NCI-H2227 treated with DMSO at 0.1 percent for 48 hours (cell line): ENCODE data around the gene CCNL1.

ENCODE experiments used
- DNase-seq: peaks from one replicate; lab custom pipeline; 2025; lab: John Stamatoyannopoulos, UW

The CCNL1 gene

DNA sequence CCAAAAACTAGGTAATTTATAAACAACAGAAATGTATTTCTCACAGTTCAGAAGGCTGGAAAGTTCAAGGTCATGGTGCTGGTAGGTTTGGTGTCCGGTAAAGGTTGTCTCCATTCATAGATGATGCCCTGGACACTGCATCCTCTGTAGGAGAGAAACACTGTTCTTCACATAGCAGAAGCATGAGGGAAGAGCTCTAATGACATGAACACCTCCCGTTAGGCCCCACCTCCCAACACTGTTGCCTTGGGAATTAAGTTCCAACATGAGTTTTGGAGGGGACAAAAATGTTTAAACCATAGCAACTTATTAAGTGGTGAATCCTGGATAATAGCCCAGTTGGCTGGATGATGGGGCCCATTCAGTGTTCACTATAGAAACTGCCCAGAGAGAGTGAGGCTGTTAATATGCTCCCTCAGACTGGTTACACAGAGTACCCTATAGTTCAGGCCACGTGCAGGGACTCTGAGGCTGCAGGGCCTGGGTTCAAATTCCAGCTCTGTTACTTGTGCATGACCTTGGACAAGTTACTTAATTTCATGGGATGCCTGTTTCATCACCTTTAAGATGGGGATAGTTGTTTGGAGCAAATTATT, 37.0 kb downstream of the CCNL1 start:
- DNase-seq, result no peak

DNA sequence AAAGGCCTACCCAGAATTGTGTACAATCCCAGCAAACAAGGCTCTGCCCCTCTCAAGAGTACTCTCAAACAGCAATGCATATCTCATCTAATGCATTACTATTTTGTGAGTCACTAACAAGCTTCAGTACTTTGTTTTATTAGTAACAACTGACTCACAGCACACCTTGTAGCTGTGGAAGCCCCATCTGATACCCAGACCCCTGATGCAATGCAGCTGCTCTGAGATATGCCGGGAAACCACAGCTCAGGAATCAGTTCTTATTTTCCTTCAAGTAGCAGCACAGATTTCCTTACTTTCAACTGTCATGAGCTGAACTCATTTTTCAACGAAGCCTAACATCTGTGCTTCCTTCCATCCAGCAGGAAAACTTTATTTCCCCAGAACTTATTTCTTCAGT, 37.8 kb downstream of the CCNL1 start:
- DNase-seq, result no peak

DNA sequence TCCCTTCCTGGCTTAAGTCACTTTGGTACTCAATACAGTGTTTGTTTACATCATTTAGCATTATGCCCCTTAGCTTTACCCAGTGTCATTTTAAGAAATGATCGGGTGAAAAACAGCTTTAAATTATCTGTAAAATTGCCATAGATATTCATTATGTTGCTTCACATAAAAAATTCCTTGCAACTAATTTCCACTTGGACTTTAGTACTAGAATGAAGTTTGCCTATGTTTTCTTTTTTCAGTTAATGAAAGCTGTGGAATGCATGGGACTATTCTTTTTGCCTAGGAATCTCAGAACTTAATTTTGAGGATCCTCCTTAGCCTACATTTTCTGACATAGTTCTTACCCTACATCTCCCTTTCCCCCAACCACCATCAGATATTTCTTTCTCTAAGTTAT, 38.4 kb downstream of the CCNL1 start:
- DNase-seq, result no peak

DNA sequence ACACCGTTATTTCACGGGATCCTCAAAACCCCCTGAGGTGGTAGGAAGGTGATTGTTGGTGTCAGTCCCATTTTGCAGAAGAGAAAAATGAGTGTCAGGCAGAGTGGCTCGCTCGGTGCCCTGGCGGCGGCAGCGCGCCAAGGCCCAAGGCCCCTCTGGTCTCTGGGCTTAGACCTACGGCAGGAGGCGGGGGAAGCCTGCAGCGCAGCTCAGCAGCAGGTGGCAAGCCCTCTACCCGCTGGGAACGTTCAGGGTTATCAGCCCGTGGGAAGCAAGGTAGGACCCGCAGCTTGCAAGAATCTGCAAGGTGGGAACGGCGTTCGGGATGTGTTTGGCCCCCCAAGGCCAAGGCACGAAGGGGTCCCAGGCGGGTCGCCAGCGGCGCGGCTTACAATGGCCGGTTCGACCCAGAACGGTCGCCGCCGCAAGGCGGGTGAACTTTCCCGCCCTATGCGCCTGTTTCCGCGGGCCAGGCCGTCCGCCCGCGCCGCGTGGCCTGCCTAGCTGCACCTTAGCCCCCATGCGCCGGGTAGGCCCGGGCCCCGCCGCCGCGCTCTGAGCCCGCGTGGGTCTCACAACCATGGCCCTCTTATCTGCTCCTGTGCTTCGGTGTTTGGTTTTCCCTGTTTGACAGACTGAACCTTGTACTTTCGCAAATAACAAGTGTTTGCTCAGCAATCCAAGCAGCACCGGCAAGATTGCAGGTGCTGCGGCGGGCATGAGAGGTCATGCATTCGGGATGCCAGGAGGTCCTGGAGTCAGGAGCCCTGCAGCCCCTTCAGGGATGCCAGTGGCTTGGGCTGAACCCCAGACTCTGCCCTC, 39.7 kb downstream of the CCNL1 start:
- DNase-seq, result no peak

DNA sequence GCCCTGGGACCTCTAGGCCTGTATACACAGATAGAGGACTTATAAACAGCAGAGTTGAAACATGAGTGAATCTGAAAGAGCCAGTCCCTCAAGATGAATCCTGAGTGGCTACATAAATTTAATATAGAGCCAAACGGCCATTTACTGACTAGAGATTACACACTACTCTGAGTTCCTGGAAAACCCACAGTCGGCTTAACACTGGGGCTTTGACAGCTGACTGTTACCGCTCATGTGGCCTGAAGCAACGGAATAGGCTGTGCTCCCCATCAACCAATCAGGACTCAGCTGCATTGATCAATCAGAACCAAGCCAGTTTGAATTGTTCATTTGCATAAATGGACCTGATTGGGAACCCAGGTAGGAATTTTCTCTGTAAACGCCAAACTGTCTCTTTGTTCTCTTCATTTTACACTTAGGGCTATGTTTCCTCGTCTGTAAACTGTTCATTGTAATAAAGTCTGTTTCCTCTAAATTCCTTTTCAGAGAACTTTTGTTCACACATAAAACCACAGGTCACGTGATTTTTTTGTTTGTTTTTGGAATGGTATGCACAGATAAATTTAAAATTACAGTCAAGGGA, 40.5 kb downstream of the CCNL1 start:
- DNase-seq, result no peak

DNA sequence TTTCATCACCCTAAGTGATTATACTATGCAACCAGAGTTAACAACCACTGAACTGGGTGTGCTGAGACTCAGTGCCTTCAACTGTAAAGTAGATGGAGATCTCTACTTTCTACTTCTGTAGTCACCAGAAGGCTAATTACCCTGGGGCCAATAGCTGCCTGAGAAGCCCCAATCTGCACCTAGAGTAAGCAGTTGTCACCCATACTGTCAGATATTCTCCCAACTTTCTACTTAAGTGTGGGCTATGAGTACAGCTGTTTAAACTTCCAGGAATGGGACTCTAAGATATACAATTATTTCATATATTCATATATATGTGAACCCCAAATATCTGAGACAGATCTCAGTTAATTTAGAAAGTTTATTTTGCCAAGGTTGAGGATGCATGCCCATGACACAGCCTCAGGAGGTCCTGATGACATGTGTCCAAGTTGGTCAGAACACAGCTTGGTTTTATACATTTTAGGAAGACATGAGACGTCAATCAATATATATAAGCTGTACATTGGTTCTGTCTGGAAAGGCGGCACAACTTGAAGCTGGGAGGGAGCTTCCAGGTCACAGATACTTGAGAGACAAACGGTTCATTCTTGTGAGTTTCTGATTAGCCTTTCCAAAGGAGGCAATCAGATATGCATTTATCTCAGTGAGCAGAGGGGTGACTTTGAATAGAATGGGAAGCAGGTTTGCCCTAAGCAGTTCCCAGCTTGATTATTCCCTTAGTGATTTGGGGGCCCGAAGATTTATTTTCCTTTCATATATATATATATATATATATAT, 41.9 kb downstream of the CCNL1 start:
- DNase-seq, result no peak

DNA sequence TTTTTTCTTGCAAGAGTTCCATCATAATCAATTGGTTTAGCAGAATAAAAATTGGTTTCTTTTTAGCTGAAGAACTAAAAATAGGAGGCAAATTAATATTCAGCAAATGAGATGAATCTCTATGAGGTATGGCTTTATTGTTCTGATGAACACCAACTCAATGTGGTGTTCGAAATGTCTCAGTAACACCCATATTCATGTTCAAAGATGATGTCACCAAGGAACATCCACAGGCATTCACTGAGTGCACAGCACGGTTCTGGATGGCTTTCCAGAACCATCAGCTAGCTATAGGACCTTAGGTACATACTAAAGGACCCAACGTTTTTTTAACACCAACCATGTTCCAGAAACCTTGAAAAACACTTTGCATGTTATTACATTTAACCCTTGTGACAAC, 42.7 kb downstream of the CCNL1 start:
- no peak for DNase-seq

DNA sequence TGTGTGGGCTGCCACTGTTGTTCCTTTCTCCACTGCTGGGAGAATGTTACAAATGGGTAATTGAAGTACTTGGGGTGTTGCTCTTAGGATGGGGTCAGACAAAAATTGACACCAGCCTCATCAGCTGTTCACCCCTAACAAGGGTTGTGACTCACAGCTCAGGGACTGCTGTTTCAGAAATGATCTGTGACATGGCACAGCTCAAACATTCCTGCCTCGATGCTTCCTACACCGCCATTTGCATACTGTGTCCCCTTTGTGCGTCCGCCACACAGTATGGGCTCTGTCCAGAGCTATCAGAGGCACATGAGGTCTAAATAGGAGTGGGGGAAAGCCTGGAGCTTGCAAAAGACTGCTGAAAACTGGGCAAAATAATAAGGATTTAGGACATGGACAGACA, 43.9 kb downstream of the CCNL1 start:
- DNase-seq, result no peak

DNA sequence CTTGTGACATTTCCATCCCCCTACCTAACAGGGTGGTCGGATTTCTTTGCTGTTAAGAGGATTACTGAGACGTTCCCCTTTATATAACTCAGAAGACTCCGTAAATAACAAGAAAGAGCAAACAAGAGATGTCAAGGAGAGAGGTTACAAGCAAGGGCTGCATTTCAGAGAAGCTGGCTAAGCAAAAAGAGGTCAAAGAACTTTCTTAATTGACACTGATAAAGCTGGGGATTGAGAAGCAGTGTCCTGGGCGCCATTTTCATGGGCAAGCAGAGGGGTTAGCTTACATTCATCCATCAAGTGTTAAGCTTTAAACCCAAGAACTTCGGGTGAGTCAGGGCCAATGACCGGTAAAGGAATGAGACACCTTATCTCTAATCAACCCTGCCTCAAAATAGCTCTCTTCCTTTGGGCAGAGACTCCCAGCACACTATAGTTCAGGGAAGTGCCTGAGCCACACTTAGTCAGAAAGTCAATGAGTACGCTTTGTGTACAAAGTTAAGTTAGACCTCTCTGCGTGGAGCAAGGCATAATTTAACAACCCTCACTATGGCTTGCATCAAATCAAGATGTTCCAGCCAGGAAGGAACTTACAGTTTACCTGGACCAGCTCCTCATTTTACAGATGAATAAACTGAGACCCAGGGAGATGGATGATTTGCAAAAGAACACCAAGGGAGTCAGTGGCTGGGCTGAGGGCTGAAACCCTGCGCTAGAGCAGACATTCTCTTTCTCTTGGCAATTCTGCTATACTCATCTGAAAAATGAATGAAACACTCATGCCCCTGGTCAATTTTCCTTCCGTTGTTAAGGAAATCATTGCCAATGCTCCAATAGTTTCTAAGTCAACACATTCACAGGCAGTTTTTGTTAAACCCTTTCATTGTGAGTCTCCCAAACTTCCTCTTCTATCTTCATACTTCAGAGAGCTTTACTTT, 44.6 kb downstream of the CCNL1 start:
- DNase-seq, result no peak

DNA sequence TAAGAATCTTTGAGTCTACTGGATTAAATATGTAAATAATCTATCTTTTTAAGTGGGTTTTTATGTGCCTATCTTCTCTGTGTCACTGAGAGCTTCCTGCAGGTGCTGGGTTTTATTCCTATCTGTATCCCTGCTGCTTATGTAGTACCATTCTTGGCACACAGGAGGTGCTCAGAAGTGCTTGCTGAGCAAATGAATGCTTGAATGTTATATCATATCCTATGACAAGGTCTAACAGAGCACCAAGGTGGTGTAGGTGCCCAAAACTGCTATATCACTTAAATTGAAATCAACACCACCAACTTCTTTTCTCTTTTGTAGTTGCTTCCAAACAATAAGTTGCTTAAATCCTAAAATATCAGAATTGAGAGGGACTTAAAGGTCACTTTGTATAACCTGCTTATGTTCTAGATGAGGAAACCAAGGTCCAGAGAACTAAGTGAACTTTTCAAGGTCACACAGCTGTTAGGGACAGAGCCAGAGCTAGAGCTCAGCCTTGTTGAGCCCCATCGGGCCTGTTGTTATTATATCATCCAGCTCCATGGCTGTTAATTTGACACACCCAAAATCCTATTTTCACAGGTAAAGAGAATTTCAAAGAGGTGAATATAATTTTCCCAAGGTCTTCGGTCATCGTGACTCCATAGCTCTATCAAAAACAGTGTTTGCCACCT, 46.0 kb downstream of the CCNL1 start:
- DNase-seq, result no peak

DNA sequence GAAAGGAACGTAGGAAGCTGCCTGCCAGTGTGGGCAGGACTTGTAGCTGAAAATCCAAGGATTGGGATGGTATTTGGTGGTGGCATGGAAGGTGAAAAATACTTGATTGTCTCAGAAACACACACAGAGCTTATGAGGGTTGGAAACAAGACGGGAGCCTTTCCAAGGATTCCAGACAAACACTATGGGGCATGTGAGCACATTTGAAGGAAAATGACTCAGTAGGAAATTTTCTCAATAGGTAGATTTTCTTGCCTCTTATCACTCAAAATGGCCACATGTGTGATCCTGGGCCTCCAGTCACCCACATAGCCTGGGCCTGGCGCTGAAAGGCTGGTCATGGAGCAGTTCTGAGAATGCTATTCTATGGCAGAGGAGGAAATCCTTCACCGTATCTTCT, 47.4 kb downstream of the CCNL1 start:
- no peak for DNase-seq

DNA sequence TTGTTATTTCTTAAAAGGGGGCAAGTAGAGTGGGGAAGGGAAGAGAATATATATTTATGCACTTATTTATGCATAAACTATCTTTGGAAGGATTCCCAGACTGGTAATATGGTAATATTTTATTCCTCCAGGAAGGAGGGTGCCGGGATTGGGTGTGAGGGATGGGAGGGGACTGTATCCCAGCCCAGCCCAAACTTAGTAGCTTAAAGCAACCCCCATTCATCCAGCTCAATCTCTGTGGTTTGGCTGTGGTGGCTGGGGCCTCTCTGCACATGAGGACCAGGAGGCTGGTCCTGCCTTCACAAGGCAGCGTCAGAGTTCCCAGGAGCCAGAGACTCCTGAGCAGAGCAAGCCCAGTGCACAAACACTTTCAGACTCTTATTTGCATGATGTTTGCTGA, 48.4 kb downstream of the CCNL1 start:
- no peak for DNase-seq

DNA sequence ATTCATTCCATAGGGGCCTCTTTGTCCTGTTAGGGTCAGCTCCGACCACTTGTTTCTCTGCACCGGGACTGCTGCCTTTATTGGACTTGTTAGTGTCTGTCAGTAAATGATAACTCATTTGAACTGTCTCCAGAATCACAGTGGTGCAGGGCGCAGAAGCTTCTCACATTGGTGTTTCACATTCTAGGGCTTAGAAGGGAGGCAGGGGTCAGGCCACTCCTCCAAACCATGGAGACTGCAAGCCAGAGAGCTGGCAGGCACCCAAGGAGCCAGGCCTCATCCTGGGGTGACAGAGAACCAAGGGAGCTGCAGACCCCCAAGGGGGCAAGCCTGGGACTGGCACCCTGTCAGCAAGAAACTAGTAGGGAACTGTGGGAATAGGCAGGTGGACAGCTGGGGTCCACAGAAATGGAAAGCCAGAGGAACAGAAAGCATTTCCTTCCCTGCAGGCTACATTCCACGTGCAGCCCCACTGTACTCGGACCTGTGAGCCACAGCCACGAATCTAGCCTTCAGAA, 49.1 kb downstream of the CCNL1 start:
- no peak for DNase-seq

DNA sequence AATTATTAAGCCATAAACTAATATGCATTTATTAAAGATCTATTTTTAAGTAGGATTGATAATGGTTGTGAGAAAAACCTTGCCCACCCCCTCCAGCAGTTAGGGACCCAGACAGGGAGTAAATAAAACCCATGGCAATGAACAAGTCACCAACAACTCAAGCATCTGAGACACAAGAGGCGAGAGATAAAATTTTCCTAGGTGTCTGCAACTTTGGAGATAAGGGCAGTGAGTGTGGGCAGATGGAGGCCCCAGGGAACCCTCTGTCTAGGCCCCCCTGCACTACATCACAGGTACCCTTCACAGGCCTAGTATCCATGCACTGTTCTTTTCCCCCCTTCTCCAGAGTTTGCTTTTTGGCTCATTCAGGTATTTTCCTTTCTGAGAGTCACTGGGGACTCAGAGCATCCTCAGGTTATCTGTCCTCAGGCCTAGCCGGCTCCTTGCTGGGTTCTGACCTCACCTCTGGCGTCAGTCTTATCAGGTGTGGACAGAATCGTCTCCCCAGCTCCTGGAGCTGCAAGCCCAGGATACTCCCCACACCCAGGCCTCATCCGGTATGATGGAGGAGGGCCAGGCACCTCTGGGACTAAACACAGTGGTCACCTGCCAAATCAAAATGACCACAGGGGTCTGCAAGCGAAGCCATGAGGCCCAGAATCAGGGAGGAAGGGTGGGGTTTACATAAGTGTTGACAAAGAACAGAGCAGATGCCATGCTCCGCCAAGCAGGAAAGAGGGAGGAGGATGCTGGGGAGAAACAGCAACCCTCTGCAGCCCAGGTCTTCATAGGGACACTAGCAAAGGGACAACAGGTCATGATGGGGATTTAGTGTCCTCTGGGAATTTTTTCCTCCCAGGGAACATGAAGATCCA, 50.4 kb downstream of the CCNL1 start:
- DNase-seq, result no peak

DNA sequence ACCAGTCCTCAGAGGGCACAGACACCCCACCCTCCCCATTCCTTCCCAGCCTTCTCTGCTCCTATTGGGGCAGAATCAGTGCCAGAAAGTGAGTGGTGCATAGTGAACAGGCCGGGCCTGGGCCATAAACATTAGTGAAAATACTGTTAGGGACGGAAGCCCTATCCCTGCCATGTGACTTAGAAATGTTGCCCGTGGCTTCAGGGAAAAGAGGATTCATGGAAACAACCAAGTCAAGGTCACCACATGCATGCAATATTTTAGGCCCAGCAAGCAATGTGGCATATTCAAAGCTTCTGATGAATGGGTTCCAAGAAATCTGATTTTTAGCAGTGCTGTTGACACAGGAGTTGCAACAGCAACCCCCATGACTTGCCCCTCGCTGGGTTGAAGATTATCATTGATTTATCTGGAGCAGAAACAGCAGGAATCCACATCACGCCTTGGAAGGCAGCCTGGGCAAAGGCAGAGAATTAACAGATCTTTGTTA, 52.3 kb downstream of the CCNL1 start:
- DNase-seq, result peak; percentile 14

DNA sequence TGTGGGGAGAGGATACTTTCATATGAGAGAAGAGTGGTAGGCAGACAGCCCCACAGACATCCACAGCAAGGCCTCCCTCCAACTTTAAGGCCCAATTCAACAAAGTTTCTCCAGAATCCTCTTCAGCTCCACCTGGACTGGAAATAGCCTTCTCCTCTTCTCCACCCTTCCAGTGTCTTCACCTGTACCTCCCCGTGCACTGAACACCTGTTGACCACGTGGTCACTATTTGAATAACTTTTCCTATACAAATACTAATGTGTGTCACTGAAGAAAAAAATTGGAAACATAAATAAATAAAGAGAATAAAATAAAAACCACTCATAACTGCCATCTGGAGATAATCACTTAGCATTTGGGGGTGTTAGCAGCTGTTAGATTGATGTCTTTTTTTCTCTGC, 52.9 kb downstream of the CCNL1 start:
- no peak for DNase-seq

DNA sequence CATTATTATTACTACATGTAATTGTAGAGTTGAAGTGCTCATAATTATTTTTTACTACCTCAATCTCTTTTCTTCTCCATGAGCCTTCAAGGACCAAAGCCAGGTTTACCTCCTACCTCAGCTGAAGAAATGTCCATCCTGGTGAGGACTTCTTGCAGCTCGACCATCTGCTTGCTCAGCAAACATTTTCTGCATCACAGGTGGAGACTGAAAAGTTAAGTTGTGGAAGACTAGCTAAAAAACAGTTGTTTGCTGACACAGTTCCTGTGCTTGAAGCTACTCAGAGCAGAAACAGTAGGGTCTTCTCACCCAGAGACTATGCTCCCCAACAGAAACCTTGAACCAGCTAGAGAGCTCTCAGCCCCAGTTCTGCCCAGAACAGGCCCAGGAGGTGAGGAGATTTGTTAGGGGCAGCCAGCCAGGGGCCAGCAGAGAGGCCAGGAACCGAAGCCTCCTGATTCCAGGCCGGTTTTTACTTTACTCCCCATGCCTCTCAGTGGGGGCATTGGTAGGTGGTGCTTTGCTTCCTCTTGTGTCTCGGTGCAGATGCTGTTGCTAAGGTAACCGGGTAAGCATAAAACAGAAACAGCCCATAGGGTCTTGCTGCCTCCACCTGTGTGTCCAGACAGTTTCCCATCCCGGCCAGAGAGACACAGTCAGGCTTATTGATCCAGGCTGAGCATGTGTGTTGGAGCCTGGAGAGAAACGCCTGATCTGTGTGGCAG, 54.9 kb downstream of the CCNL1 start:
- peak; percentile 19 for DNase-seq

DNA sequence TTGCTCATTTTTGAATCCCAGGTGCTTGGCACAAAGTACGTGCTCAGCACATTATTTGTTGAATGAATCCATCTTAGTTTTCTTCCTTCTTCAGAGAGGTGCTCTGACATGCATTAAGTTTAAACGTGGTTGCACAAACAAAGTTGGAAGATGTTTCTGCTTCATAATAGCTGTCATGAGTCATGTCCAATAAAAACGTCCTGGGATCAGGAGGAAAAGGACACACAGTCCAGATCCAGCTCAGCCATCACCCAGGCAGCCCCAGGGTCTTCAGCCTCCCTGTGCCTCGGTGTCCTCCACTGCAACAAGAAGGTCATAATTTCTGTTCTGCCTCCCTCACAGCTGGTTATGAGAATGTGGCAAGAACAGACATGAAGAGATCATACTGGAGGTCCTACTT, 55.4 kb downstream of the CCNL1 start:
- no peak for DNase-seq

DNA sequence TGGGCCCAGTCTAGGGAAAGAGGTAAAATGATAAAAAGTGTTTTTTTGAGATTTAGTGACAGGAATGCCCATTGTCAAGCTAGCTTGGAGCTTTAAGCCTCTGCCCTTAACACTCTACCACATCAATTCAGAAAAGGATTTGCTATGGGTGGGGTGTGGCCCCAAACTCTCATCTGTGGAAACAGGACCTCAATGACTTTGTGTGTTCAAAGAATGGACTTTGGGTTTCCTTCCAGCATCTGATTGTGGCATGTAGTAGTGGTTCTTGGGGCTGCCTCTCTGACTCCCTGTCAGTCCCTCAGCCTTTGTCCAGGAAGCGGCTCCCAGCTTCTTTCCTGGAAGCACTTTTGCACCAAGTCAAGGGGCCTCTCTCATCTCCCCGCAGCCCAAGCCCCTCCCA, 56.1 kb downstream of the CCNL1 start:
- no peak for DNase-seq
